ENCODE data around the gene TMEM123.

TMEM123 gene

DNA sequence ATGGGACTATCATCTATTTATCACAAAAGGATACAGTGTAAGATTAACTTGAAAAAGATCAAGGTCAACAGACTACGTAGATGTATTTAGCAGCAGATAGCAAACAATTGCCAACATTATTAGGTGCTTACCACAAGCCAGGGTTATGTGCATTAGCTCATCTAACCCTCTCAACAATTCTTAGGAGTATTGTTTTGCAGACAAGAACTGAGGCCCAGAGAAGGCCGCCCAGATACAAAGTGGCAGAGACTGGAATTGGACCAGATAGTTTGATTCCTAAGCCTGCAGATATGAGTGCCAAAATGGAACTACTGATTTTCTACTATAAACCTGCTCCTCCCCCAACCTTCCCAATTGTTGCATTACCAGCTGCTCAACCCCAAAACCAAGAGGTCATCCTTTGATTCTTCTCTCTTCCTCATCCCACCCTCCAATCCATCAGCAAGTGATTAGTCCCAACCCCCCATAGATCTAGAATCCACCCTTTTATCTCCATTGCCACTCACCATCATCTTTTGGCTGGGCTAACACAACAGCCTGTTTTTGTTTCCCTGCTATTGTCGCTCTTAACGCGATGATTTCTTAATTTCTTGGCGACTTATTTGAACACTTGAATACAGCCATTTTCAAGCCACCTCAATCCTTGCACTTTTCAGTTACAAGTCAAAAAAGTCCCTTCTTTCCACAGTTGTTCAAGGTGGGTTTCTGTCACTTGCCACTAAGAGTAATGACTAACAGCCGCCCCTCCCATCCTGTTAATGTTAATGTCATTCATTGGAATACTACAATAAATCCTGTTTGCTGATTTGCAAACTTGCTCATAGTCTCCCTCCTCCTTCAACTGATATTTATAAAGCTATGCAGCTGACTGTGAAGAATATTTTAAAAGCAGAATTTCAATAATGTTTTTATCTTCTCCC lies 2.7 kb downstream of the TMEM123 start:
- H3K79me2 ChIP-seq (ENCODE audit: insufficient read depth, low read depth) = peaks cover 76% of the 10 kb centered on the region
- H2AFZ ChIP-seq (ENCODE audit: low read depth) = no peak overlapping the region
- H3K27me3 ChIP-seq (ENCODE audit: insufficient read depth, low read depth) = no peaks in the 10 kb centered on the region
- no peaks in the 10 kb centered on the region for H4K20me1 ChIP-seq (ENCODE audit: insufficient read depth)
- no peaks in the 10 kb centered on the region for H3K36me3 ChIP-seq (ENCODE audit: insufficient read depth)
- H3K4me1 ChIP-seq (ENCODE audit: low read depth, poor library complexity, severe bottlenecking) = peaks cover 63% of the 10 kb centered on the region
- no peak overlapping the region for H3K4me3 ChIP-seq (IDR thresholded peaks at IDR 0.05; ENCODE audit: insufficient read depth, low read depth, low read length)
- no peak overlapping the region for H3K9ac ChIP-seq
- no peak overlapping the region for H3K27ac ChIP-seq
- peak overlapping the region; percentile 95 for H3K4me2 ChIP-seq
- TF ChIP-seq, protein P1, sequence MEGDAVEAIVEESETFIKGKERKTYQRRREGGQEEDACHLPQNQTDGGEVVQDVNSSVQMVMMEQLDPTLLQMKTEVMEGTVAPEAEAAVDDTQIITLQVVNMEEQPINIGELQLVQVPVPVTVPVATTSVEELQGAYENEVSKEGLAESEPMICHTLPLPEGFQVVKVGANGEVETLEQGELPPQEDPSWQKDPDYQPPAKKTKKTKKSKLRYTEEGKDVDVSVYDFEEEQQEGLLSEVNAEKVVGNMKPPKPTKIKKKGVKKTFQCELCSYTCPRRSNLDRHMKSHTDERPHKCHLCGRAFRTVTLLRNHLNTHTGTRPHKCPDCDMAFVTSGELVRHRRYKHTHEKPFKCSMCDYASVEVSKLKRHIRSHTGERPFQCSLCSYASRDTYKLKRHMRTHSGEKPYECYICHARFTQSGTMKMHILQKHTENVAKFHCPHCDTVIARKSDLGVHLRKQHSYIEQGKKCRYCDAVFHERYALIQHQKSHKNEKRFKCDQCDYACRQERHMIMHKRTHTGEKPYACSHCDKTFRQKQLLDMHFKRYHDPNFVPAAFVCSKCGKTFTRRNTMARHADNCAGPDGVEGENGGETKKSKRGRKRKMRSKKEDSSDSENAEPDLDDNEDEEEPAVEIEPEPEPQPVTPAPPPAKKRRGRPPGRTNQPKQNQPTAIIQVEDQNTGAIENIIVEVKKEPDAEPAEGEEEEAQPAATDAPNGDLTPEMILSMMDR (conservative IDR thresholded peaks at IDR 0.05; ENCODE audit: low read depth, low read length) = no peak

DNA sequence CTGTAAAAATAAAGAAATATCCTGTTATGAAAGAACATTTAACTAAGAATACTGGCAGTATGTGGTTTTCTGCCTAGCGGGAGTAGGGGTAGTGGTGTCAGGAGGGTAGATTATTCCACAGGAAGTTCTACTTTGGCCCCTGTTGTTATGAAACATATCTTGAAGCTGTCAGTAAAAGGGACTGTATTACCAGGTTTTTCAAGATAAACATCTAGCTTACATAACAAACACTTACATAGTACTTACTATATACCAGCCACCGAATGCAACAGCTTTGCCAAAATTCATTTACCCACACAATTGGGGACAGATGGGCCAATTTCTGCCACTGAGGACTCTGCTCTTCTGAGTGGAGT lies 3.7 kb downstream of the TMEM123 start:
- Histone ChIP-seq H3K4me1 (ENCODE audit: low read depth, poor library complexity, severe bottlenecking) (peaks cover 62% of the 10 kb centered on the region), H3K27me3 (ENCODE audit: insufficient read depth, low read depth) (no peaks in the 10 kb centered on the region), H3K4me3 (IDR thresholded peaks at IDR 0.05; ENCODE audit: insufficient read depth, low read depth, low read length) (no peak overlapping the region), H3K4me2 (peak overlapping the region; percentile 95; the same call in 1 of the 2 replicates), H2AFZ (ENCODE audit: low read depth) (no peak overlapping the region), H3K36me3 (ENCODE audit: insufficient read depth) (no peaks in the 10 kb centered on the region), H4K20me1 (ENCODE audit: insufficient read depth) (no peaks in the 10 kb centered on the region), H3K79me2 (ENCODE audit: insufficient read depth, low read depth) (peaks cover 83% of the 10 kb centered on the region), H3K27ac (no peak overlapping the region), H3K9ac (no peak overlapping the region)
- TF ChIP-seq, protein P1 (conservative IDR thresholded peaks at IDR 0.05; ENCODE audit: low read depth, low read length) = no peak

DNA sequence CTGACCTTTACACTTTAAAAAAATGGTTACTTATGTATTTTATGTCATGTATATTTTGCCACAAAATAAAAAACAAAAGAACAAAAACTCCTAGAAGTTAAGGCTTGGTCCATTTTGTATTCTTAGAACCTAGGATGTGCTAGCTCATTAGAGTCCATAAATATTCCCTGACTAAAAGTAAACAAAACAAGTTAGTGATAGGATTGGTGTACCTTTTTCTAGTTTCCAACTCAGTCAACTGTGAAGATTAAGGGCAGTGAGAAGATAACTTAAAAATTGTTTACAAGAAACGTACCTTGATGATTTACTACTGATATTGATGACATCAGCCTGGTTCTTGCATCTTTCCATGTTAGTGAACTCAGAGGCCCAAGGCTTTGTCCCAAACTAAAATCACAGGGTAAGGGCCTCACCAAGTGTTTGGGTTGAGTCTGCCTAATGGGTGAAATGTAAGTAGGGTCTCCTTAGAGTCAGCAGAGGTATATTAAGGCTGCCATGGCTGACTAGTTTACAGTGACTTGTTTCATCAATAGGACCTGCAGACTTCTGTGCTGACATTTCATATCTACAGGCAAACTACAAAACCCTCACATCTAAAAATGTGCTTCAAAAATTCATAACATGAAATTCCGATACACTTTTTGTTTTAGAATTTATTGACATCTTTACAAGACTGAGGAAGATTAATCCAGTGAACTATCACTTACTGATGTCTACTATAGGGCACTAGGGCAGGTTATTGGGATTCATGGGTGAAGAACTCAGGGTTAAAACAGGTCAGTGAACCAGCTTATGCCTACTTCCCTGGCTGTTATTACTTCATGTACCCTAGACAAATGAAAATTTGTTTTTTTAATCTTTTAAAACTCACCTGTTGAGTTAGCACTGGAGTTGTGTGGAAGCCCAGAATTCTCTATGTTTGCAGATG lies 4.4 kb downstream of the TMEM123 start:
- Histone ChIP-seq H3K4me1 (ENCODE audit: low read depth, poor library complexity, severe bottlenecking) (peaks cover 58% of the 10 kb centered on the region), H3K4me3 (IDR thresholded peaks at IDR 0.05; ENCODE audit: insufficient read depth, low read depth, low read length) (no peak overlapping the region), H4K20me1 (ENCODE audit: insufficient read depth) (no peaks in the 10 kb centered on the region), H2AFZ (ENCODE audit: low read depth) (no peak overlapping the region), H3K27ac (no peak overlapping the region), H3K79me2 (ENCODE audit: insufficient read depth, low read depth) (peaks cover 89% of the 10 kb centered on the region), H3K4me2 (peak overlapping the region; percentile 42), H3K27me3 (ENCODE audit: insufficient read depth, low read depth) (no peaks in the 10 kb centered on the region), H3K9ac (no peak overlapping the region), H3K36me3 (ENCODE audit: insufficient read depth) (no peaks in the 10 kb centered on the region)
- TF ChIP-seq, protein P1 (conservative IDR thresholded peaks at IDR 0.05; ENCODE audit: low read depth, low read length) = no peak

DNA sequence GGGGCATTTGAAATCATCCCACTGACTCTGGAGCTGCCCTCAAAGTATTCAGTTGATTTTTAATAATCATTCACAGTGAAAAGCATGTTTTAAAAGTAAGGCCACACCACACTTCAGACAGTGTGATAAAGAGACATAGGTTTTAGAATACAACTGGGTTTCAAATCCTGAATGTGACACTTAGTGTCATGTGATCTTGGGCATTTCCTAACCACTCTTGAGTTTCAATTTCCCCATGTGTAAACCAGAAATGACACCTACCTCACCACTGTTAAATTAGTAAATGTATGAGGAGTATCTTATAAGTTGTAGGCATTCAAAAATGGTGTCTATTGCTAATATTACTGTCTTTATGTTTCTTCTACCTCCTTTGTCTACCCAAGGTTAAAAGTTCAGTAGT lies 5.4 kb downstream of the TMEM123 start:
- Histone ChIP-seq H3K27ac (0 out of 2 replicates have a peak overlapping the region, but pooled peaks have one; percentile 14), H3K36me3 (ENCODE audit: insufficient read depth) (no peaks in the 10 kb centered on the region), H3K4me1 (ENCODE audit: low read depth, poor library complexity, severe bottlenecking) (peaks cover 56% of the 10 kb centered on the region), H3K27me3 (ENCODE audit: insufficient read depth, low read depth) (no peaks in the 10 kb centered on the region), H3K9ac (no peak overlapping the region), H2AFZ (ENCODE audit: low read depth) (no peak overlapping the region), H3K79me2 (ENCODE audit: insufficient read depth, low read depth) (peaks cover 92% of the 10 kb centered on the region), H3K4me3 (IDR thresholded peaks at IDR 0.05; ENCODE audit: insufficient read depth, low read depth, low read length) (no peak overlapping the region), H4K20me1 (ENCODE audit: insufficient read depth) (no peaks in the 10 kb centered on the region), H3K4me2 (peak overlapping the region; percentile 42)
- TF ChIP-seq, protein P1 (conservative IDR thresholded peaks at IDR 0.05; ENCODE audit: low read depth, low read length) = no peak
